ENCODE measurements around the gene KDM8. TPM values are rescaled to one million over a fixed set of nuclear protein-coding genes. Genes with fewer than 3 reads are reported as not detected.

Gene KDM8
- total RNA-seq, 1 experiment from 2014 or later: 5.3 TPM

DNA sequence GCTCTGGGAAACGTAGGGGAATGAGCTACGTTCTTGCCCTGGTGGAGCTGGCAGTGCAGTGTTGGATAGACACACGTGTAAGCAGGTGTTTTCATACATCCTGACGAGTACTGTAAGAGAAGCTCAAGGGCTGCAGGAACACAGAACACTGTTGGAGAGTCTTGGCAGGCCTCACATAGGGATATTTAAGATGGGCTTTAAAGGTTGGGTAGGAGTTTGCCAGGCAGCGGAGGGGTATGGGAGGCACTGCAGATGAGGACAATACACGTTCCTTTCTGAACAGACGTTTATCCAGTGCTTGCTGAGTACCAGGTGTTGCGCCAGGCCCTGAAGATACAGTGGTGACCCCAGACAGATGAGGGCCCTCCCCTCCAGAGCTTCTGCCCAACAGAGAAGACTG is 6.3 kb downstream of the KDM8 start:
- Histone ChIP-seq H3K9me3 (ENCODE audit: control insufficient read depth in 1 of 2, insufficient read depth in 1 of 2, low read depth in 1 of 2, low read length in 2 of 2) (no peaks in the 10 kb centered on the region), H3K27me3 (ENCODE audit: insufficient read depth, low read length) (no peaks in the 10 kb centered on the region), H3K79me2 (ENCODE audit: insufficient read depth, low read length) (no peaks in the 10 kb centered on the region), H3K36me3 (ENCODE audit: control insufficient read depth in 1 of 2, insufficient read depth in 2 of 2, low read length in 2 of 2) (no peaks in the 10 kb centered on the region), H3K4me3 (replicated peaks in 1 of 2; ENCODE audit: low read depth in 1 of 2, low read length in 2 of 2) (no peak overlapping the region), H4K20me1 (ENCODE audit: insufficient read depth) (no peaks in the 10 kb centered on the region), H2AFZ (ENCODE audit: low read depth, low read length, poor library complexity, severe bottlenecking) (no peak overlapping the region), H3K9ac (ENCODE audit: low read length) (no peak overlapping the region), H3K9me2 (ENCODE audit: insufficient read depth) (no peaks in the 10 kb centered on the region), H3K27ac (ENCODE audit: low read depth, low read length) (no peak overlapping the region), H3K4me2 (ENCODE audit: low read length) (no peak overlapping the region), H3K4me1 (ENCODE audit: control insufficient read depth in 1 of 2, insufficient read depth in 2 of 2, low read length in 2 of 2) (peaks cover 13 to 14% of the 10 kb centered on the region in 2 experiments)
- BruUV-seq (replicated peaks): no TSS peak
- TF ChIP-seq, protein P1, sequence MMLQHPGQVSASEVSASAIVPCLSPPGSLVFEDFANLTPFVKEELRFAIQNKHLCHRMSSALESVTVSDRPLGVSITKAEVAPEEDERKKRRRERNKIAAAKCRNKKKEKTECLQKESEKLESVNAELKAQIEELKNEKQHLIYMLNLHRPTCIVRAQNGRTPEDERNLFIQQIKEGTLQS (IDR thresholded peaks at IDR 0.05): no peak
- TF ChIP-seq CEBPB (IDR thresholded peaks at IDR 0.05; ENCODE audit: low read depth) (no peak), RAD21 (IDR thresholded peaks at IDR 0.05; ENCODE audit: low read depth) (no peak), POLR2AphosphoS5 (IDR thresholded peaks at IDR 0.05; ENCODE audit: low read depth, low read length) (no peak), SRF (IDR thresholded peaks at IDR 0.05; ENCODE audit: low read depth) (no peak), ELF1 (IDR thresholded peaks at IDR 0.05; ENCODE audit: borderline replicate concordance, low read depth) (no peak), ZNF274 (IDR thresholded peaks at IDR 0.05; ENCODE audit: low read depth, low read length) (no peak), EGR1 (IDR thresholded peaks at IDR 0.05; ENCODE audit: low read depth) (no peak), TCF7L2 (IDR thresholded peaks at IDR 0.05; ENCODE audit: borderline replicate concordance, extremely low read depth, insufficient read depth, insufficient read length) (no peak)
- TF ChIP-seq, protein P2, sequence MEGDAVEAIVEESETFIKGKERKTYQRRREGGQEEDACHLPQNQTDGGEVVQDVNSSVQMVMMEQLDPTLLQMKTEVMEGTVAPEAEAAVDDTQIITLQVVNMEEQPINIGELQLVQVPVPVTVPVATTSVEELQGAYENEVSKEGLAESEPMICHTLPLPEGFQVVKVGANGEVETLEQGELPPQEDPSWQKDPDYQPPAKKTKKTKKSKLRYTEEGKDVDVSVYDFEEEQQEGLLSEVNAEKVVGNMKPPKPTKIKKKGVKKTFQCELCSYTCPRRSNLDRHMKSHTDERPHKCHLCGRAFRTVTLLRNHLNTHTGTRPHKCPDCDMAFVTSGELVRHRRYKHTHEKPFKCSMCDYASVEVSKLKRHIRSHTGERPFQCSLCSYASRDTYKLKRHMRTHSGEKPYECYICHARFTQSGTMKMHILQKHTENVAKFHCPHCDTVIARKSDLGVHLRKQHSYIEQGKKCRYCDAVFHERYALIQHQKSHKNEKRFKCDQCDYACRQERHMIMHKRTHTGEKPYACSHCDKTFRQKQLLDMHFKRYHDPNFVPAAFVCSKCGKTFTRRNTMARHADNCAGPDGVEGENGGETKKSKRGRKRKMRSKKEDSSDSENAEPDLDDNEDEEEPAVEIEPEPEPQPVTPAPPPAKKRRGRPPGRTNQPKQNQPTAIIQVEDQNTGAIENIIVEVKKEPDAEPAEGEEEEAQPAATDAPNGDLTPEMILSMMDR (IDR thresholded peaks at IDR 0.05 in 2 of 3, conservative IDR thresholded peaks at IDR 0.05 in 1 of 3; ENCODE audit: borderline replicate concordance in 1 of 3, insufficient read depth in 1 of 3, low read depth in 2 of 3, low read length in 2 of 3): no peak
- TF ChIP-seq, protein P3, sequence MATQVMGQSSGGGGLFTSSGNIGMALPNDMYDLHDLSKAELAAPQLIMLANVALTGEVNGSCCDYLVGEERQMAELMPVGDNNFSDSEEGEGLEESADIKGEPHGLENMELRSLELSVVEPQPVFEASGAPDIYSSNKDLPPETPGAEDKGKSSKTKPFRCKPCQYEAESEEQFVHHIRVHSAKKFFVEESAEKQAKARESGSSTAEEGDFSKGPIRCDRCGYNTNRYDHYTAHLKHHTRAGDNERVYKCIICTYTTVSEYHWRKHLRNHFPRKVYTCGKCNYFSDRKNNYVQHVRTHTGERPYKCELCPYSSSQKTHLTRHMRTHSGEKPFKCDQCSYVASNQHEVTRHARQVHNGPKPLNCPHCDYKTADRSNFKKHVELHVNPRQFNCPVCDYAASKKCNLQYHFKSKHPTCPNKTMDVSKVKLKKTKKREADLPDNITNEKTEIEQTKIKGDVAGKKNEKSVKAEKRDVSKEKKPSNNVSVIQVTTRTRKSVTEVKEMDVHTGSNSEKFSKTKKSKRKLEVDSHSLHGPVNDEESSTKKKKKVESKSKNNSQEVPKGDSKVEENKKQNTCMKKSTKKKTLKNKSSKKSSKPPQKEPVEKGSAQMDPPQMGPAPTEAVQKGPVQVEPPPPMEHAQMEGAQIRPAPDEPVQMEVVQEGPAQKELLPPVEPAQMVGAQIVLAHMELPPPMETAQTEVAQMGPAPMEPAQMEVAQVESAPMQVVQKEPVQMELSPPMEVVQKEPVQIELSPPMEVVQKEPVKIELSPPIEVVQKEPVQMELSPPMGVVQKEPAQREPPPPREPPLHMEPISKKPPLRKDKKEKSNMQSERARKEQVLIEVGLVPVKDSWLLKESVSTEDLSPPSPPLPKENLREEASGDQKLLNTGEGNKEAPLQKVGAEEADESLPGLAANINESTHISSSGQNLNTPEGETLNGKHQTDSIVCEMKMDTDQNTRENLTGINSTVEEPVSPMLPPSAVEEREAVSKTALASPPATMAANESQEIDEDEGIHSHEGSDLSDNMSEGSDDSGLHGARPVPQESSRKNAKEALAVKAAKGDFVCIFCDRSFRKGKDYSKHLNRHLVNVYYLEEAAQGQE (IDR thresholded peaks at IDR 0.05; ENCODE audit: low read depth): no peak
- TF ChIP-seq, protein P4, sequence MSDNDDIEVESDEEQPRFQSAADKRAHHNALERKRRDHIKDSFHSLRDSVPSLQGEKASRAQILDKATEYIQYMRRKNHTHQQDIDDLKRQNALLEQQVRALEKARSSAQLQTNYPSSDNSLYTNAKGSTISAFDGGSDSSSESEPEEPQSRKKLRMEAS (IDR thresholded peaks at IDR 0.05): no peak
- CTCF ChIA-PET: no interaction called here
- ATAC-seq (no peak), DNase-seq (ENCODE audit: low read depth, low spot score) (no peak)
- intact Hi-C loops (cut with micrococcal nuclease): no loop called here
- POLR2A ChIA-PET: no interaction called here
- RAD21 ChIA-PET (ENCODE audit: low non-redundant PET in 1 of 2, low total read pairs in 2 of 2, uncharacterized antibody in 2 of 2, unreplicated experiment in 2 of 2): no interaction called here

Data from HCT116 (cell line).